Fibroblast of the aortic adventitia (primary cell): Measurements from ENCODE around the gene PIGR. TPM values are rescaled to one million over a fixed set of nuclear protein-coding genes. Genes with fewer than 3 reads are reported as not detected.

Experiments used
- DNase-seq: peaks from one replicate; pipeline ENCODE4 v3.0.0-alpha.2; 2010; ENCODE audit warnings: low read depth
- H3K4me3 ChIP-seq: 2 replicates; pipeline ENCODE4 v1.5.1; 2011; ENCODE audit warnings: low read depth, mild to moderate bottlenecking, control low read depth, low read length, moderate library complexity
- total RNA-seq: library from RNA; depleted of rRNA; stranded (reverse); fragments of >200 nt; gene quantifications from 2 replicates; pipeline ENCODE4 v1.2.3, GENCODE V29; 2012; ENCODE audit warnings: low replicate concordance
- TF ChIP-seq, protein P1 (sequence below): IDR thresholded peaks from 2 replicates; pipeline ENCODE4 v1.5.1; 2011; ENCODE audit warnings: mild to moderate bottlenecking, low read length, control low read depth, inconsistent platforms; ENCODE audit not compliant: insufficient read depth

Gene PIGR
- total RNA-seq, 1 donor, result not detected

DNA sequence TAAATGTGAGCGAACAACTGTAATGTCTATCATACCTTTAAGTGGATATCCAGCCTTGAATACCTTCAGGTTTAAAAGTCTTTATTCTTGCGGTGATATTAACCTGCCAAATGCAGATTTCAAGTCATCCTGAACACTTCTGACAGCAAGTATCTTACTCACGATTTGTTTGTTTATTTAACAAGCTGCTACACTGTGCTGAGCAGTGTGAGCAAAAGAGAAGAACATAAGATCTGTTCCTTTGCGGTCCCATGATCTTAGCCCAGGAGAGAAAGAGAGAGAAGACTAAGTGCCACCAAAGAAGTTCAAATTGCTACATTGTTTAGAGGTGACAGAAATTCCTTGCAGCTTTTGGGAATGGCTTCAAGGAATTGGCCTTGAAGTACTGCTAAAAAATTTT, 58.6 kb downstream of the PIGR start:
- H3K4me3 ChIP-seq, result no peak overlapping the region
- TF ChIP-seq, protein P1, sequence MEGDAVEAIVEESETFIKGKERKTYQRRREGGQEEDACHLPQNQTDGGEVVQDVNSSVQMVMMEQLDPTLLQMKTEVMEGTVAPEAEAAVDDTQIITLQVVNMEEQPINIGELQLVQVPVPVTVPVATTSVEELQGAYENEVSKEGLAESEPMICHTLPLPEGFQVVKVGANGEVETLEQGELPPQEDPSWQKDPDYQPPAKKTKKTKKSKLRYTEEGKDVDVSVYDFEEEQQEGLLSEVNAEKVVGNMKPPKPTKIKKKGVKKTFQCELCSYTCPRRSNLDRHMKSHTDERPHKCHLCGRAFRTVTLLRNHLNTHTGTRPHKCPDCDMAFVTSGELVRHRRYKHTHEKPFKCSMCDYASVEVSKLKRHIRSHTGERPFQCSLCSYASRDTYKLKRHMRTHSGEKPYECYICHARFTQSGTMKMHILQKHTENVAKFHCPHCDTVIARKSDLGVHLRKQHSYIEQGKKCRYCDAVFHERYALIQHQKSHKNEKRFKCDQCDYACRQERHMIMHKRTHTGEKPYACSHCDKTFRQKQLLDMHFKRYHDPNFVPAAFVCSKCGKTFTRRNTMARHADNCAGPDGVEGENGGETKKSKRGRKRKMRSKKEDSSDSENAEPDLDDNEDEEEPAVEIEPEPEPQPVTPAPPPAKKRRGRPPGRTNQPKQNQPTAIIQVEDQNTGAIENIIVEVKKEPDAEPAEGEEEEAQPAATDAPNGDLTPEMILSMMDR, result no peak
- DNase-seq, result no peak

- DNase-seq, result no peak
- TF ChIP-seq, protein P1, result no peak
- no peak overlapping the region for H3K4me3 ChIP-seq
Measured at GRCh38 chr1:206886831-206887230, 59.4 kb downstream of the PIGR start.

- peak; percentile 85 for DNase-seq
- no peak overlapping the region for H3K4me3 ChIP-seq
- TF ChIP-seq, protein P1, result no peak
Measured at GRCh38 chr1:206885341-206886060, 60.8 kb downstream of the PIGR start.

- no peak for DNase-seq
- TF ChIP-seq, protein P1, result no peak
- H3K4me3 ChIP-seq, result no peak overlapping the region
Measured at GRCh38 chr1:206883876-206884275, 62.4 kb downstream of the PIGR start.

DNA sequence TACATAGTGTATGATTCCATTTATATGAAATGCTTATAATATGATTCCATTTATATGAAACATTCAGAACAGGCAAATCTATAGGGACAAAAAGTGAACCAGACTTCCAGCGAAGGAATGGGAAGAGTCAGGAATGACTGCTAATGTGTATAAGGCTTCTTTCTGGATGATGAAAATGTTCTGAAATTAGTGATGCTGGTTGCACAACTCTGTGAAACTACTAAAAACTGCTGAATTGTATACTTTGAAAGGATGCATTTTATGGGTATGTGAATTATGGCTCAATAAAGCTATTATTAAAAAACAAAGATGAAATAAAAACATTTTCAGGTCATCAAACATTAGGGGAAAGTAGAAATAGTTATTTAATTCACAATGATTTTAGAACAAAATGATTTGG, 63.1 kb downstream of the PIGR start:
- no peak overlapping the region for H3K4me3 ChIP-seq
- peak; percentile 36 for DNase-seq
- TF ChIP-seq, protein P1, result no peak

DNA sequence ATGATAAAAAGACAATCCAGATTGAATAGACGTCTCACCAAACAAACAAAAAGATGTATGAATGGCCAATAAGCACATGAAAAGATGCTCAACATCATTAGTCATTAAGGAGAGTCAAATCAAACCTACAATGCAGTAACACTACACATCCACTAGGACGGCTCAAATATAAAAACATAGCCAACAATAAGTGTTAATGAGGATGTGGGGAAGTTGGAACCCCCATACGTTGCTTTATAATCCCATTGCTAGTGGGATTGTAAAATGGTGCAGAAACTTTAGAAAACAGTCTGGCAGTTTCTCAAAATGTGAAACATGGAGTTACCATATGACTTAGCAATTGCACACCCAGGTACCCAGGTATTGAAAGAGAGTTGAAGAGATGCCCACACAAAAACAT, 63.7 kb downstream of the PIGR start:
- DNase-seq, result no peak
- no peak overlapping the region for H3K4me3 ChIP-seq
- TF ChIP-seq, protein P1, result no peak

DNA sequence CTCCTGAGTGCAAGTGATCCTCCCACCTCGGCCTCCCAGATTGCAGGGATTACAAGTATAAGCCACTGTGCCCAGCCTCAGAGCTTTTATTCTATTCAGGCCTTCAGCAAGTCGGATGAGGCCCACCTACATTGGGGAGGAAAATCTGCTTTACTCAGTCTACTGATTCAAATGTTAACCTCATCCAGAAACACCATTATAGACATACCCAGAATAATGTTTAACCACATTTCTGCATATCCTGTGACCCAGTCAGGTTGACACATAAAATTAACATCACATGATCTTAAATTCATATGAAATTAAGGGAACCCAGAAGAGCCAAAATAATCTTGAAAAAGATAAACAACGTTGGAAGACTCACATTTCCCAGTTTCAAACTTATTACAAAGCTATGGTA, 66.0 kb downstream of the PIGR start:
- DNase-seq, result no peak
- H3K4me3 ChIP-seq, result no peak overlapping the region
- TF ChIP-seq, protein P1, result no peak
